ENCODE measurements around the gene ARHGAP21.
A peak's percentile ranks its signal among the peaks of the same experiment; 100 is the strongest.
"Not testable (repeated sequence)": the region's sequence is repeated elsewhere in the genome, so short reads cannot be mapped to it uniquely, and the experiment has no call there.

Gene ARHGAP21

GRCh38 chr10:24723788-24724380 lies at the start of gene ARHGAP21:
Gene ARHGAP21, minus strand, starts transcription at chr10:24723887. Its CDS starts 1,988 bp downstream, at chr10:24721899.
- peak; percentile 83 for DNase-seq (ENCODE audit: low read depth)

- no peak for DNase-seq (ENCODE audit: low read depth)
Observed at GRCh38 chr10:24771943-24772694, 48.4 kb upstream of the ARHGAP21 start.

GRCh38 chr10:24764991-24765390 lies 41.3 kb upstream of the ARHGAP21 start:
- DNase-seq (ENCODE audit: low read depth) = not testable (repeated sequence)

- peak; percentile 59 for DNase-seq (ENCODE audit: low read depth)
Observed at GRCh38 chr10:24762966-24763623, 39.4 kb upstream of the ARHGAP21 start.

- no peak for DNase-seq (ENCODE audit: low read depth)
Observed at GRCh38 chr10:24762161-24762924, 38.7 kb upstream of the ARHGAP21 start.

- DNase-seq (ENCODE audit: low read depth) = no peak
Observed at GRCh38 chr10:24759672-24760071, 36.0 kb upstream of the ARHGAP21 start.

- not testable (repeated sequence) for DNase-seq (ENCODE audit: low read depth)
Observed at GRCh38 chr10:24758254-24758653, 34.6 kb upstream of the ARHGAP21 start.

- DNase-seq (ENCODE audit: low read depth) = no peak
Observed at GRCh38 chr10:24756283-24756682, 32.6 kb upstream of the ARHGAP21 start.

GRCh38 chr10:24751716-24752115 lies 28.0 kb upstream of the ARHGAP21 start:
- DNase-seq (ENCODE audit: low read depth) = no peak

- DNase-seq (ENCODE audit: low read depth) = no peak
Observed at GRCh38 chr10:24750695-24751094, 27.0 kb upstream of the ARHGAP21 start.

- no peak for DNase-seq (ENCODE audit: low read depth)
Observed at GRCh38 chr10:24748214-24748613, 24.5 kb upstream of the ARHGAP21 start.

GRCh38 chr10:24744946-24745345 lies 21.3 kb upstream of the ARHGAP21 start:
- no peak for DNase-seq (ENCODE audit: low read depth)

- DNase-seq (ENCODE audit: low read depth) = no peak
Observed at GRCh38 chr10:24740714-24741113, 17.0 kb upstream of the ARHGAP21 start.

- DNase-seq (ENCODE audit: low read depth) = no peak
Observed at GRCh38 chr10:24737001-24737400, 13.3 kb upstream of the ARHGAP21 start.

GRCh38 chr10:24731942-24732341 lies 8.3 kb upstream of the ARHGAP21 start:
- no peak for DNase-seq (ENCODE audit: low read depth)

- DNase-seq (ENCODE audit: low read depth) = no peak
Observed at GRCh38 chr10:24730811-24731210, 7.1 kb upstream of the ARHGAP21 start.

GRCh38 chr10:24727786-24728185 lies 4.1 kb upstream of the ARHGAP21 start:
- peak; percentile 45 for DNase-seq (ENCODE audit: low read depth)

- no peak for DNase-seq (ENCODE audit: low read depth)
Observed at GRCh38 chr10:24726626-24727025, 2.9 kb upstream of the ARHGAP21 start.

- not testable (repeated sequence) for DNase-seq (ENCODE audit: low read depth)
Observed at GRCh38 chr10:24726029-24726428, 2.3 kb upstream of the ARHGAP21 start.

- peak; percentile 98 for DNase-seq (ENCODE audit: low read depth)
Observed at GRCh38 chr10:24724381-24725228, 918 bp upstream of the ARHGAP21 start.

GRCh38 chr10:24723386-24723787 lies 300 bp downstream of the ARHGAP21 start:
- peak; percentile 53 for DNase-seq (ENCODE audit: low read depth)
